T-helper 9 cell (primary cell): ENCODE results near the gene TMPRSS11A.

ENCODE experiments used
- DNase-seq: peaks from one replicate; pipeline ENCODE4 v3.0.0-alpha.2; 2020

TMPRSS11A gene

DNA sequence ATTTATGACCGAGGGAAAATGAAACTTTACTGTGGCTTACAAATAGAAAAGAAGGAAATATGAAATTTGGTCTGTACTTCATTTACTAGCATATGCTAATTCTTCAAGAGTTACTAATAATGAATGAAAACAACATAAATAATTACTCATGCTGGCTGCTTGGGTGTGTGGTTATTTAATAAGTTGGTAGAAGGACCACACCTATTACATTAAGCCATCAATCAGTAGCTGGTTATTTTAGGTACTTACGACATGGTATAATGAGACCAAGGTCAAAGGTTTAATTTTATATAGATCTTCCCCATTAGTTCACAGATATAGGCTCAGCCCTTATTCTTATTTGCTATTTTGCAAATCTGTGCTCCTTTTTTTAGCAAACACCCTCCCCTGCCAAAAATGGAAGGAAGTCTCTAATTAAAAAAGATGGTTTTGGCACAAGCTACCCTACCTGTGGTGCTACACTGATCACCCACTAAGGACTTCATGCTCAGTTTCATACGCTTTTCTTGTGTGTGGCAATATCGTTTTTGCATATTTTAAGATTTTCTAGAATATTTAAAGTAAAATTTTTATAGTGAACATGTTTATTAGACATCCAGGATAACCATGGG lies 93.6 kb downstream of the TMPRSS11A start:
- no peak for DNase-seq

GRCh38 chr4:67861513-67861912 lies 101.8 kb downstream of the TMPRSS11A start:
- no peak for DNase-seq
